NCI-H187 (cell line): ENCODE data around the gene OSBPL10.
"Not testable (repeated sequence)": the region's sequence is repeated elsewhere in the genome, so short reads cannot be mapped to it uniquely, and the experiment has no call there.

Experiments used
- DNase-seq, 2 experiments: peaks; one replicate each; lab custom pipeline; 2025; lab: John Stamatoyannopoulos, UW

The OSBPL10 gene, protein sequence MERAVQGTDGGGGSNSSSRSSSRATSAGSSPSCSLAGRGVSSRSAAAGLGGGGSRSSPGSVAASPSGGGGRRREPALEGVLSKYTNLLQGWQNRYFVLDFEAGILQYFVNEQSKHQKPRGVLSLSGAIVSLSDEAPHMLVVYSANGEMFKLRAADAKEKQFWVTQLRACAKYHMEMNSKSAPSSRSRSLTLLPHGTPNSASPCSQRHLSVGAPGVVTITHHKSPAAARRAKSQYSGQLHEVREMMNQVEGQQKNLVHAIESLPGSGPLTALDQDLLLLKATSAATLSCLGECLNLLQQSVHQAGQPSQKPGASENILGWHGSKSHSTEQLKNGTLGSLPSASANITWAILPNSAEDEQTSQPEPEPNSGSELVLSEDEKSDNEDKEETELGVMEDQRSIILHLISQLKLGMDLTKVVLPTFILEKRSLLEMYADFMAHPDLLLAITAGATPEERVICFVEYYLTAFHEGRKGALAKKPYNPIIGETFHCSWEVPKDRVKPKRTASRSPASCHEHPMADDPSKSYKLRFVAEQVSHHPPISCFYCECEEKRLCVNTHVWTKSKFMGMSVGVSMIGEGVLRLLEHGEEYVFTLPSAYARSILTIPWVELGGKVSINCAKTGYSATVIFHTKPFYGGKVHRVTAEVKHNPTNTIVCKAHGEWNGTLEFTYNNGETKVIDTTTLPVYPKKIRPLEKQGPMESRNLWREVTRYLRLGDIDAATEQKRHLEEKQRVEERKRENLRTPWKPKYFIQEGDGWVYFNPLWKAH

GRCh38 chr3:31981206-31982181 lies at the start of gene OSBPL10, which contains the start of gene ZNF860:
TSS of gene OSBPL10 (minus strand) at chr3:31981262. CDS start at chr3:31981179, 83 bp downstream.
TSS of gene ZNF860 (plus strand) at chr3:31981750. CDS start at chr3:31989080, 7,330 bp downstream.
- DNase-seq: no peak

GRCh38 chr3:32026593-32026992 lies 45.5 kb upstream of the OSBPL10 start:
- DNase-seq: no peak

DNA sequence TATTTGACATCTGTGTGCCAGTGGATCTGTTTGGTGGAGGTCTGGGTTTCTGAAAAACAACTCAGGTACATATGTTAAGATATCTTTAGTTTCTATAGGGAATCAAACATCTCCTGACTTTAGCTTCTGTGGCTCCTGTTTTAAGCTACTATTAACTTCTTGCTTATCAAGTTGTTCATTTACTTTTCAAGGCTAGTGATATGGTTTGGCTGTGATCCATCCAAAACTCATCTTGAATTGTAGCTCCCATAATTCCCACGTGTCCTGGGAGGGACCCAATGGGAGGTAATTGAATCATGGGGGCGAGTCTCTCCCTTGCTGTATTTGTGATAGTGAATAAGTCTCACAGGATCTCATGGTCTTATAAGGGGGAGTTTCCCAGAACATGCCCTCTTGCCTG lies 41.9 kb upstream of the OSBPL10 start:
- DNase-seq: no peak

GRCh38 chr3:32021748-32022147 lies 40.7 kb upstream of the OSBPL10 start:
- no peak for DNase-seq

DNA sequence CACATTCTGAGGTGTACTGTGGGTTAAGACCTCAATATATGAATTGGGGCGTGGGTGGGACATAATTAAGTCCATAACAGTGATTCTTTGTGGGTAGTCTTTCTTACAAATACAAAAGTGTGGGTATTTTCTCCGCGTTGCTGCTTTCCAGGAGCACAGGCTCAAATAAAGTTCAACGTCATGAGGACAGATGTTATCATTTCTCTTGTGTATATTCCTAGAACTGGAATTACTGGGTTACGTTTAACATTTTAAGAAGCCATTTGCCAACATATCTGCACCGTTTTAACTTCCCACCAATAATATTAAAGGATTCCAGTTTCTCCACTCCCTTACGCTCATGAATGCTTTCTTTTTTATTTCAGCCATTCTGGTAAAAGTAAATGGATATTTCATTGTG lies 40.1 kb upstream of the OSBPL10 start:
- DNase-seq: no peak

DNA sequence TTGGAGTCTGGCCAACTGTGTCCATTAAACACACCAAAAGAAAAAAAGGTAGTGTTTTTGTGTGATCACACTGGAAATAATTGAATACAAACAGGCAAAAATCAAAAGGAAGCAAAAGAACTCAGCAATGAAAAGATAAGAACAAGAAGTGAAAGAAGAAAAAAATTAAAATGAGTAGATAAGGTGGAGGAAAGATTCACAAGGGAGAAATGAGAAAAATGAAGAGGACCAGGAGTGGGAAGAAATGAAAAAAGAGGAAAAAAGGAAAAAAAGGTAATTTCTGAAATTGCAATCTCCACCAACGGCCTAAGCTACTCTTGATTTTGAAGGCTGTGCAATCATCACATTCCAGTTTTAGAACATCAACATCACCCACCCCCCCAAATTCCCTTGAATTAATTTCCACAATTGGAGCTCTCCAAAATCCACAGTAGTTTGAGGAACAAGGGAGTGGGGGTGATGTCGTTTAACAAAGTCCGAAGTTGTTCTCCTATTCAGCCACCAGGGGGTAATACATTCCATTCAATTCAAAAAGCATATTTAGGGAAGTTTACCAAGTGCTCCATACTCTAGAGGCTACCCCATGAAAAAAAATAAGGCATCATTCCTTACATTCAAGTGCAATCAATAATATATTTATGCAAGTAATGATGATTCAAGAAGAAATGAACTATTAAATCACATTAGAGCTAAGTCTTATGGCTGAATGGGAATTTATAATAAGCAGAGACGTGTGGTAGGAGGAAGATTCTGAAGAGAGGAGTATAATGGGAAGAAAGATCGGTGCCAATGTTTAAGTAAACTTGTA lies 37.9 kb upstream of the OSBPL10 start:
- no peak for DNase-seq

- DNase-seq: no peak
These were observed 36.2 kb upstream of the OSBPL10 start for GRCh38 chr3:32017286-32017685.

- DNase-seq: not testable (repeated sequence)
These were observed 34.6 kb upstream of the OSBPL10 start for GRCh38 chr3:32015638-32016037.

- not testable (repeated sequence) for DNase-seq
These were observed 29.6 kb upstream of the OSBPL10 start for GRCh38 chr3:32010699-32011098.

GRCh38 chr3:32009957-32010356 lies 28.9 kb upstream of the OSBPL10 start:
- no peak for DNase-seq

GRCh38 chr3:32009101-32009500 lies 28.0 kb upstream of the OSBPL10 start:
- DNase-seq: no peak

- no peak for DNase-seq
These were observed 23.2 kb upstream of the OSBPL10 start for GRCh38 chr3:32004113-32004765.

- DNase-seq: no peak
These were observed 22.3 kb upstream of the OSBPL10 start for GRCh38 chr3:32003380-32003779.

GRCh38 chr3:32002561-32003368 lies 21.7 kb upstream of the OSBPL10 start:
- DNase-seq: no peak

DNA sequence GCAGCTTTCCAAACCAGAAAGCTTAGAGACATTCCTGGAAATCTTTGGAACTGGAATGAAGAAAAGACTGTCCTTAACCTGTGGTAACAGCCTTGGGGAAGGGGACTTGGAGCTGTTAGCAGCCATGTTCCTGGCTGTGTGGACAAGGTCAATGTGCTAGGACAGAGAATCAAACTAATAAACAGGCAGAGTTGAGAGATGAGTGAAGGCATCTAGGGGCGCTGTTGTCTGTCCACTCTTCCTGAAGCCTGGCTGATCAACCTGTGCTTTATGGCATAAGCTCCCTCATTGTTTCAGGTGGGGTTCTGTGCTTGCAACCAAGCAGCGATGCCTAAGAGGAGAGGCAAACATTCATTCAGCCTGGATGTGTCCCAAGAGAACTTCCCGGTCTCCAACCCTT lies 19.8 kb upstream of the OSBPL10 start:
- DNase-seq: no peak

- no peak for DNase-seq
These were observed 18.9 kb upstream of the OSBPL10 start for GRCh38 chr3:31999907-32000439.

- no peak for DNase-seq
These were observed 16.4 kb upstream of the OSBPL10 start for GRCh38 chr3:31997500-31997899.

DNA sequence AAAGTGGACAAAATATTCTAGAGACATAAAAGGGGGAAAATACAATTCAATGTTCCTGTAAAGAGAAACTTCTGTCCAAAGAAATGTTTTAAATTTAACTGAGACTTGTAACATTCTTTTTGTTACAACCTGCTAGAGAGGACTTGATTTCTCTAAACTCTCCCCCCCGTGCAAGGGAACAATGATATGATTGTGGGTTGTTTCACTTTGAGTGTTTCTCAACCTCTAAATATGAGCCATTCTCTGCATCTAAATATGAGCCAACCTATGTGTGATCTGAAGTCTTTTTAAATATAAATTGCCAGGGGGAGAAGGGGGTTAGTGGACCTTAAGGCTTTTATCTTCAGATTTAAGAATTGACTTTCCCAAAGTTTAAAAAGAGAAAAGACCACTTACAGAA lies 15.1 kb upstream of the OSBPL10 start:
- DNase-seq: no peak

DNA sequence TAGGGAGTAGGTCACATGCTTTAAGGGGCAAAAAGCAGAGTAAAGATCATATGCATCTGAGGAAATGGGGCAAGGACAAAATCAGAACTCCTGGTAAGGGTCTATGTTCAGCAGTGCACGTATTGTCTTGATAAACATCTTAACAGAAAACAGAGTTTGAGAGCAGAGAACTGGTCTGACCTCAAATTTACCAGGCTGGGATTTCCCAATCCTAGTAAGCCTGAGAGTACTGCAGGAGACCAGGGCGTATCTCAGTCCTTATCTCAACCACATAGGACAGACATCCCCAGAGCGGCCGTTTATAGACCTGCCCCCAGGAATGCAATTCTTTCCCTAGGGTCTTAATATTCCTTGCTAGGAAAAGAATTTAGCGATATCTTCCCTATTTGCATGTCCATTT lies 14.0 kb upstream of the OSBPL10 start:
- not testable (repeated sequence) for DNase-seq
